Adrenal gland (tissue), 12 donors: ENCODE data around the gene TRIM47. TPM values are rescaled to one million over a fixed set of nuclear protein-coding genes. Genes with fewer than 3 reads are reported as not detected.

Experiments used
- DNase-seq, 7 donors: peaks; one replicate each; pipeline ENCODE4 v3.0.0-alpha.2; 2019 to 2020
- H3K27ac ChIP-seq, 5 donors: fragments of 200-600 bp; sonication (generic) in 4 of 5; 1 replicate in 3 of 5; 2 replicates in 2 of 5; pipeline versions ENCODE4 v1.5.1 to v1.8.0; 2016 to 2020; ENCODE audit warnings: mild to moderate bottlenecking in 1 of 5
- H3K27me3 ChIP-seq: fragments of 200-600 bp; 2 replicates; pipeline ENCODE4 v1.8.0; 2021
- H3K36me3 ChIP-seq, 2 donors: fragments of 200-600 bp; replicated peaks in 1 of 2; 1 replicate in 1 of 2; 2 replicates in 1 of 2; pipeline versions ENCODE4 v1.5.1 to v1.8.0; 2018 to 2022
- H3K4me1 ChIP-seq, 2 donors: fragments of 200-600 bp; replicated peaks in 1 of 2; 1 replicate in 1 of 2; 2 replicates in 1 of 2; pipeline versions ENCODE4 v1.5.1 to v1.8.0; 2018 to 2021
- H3K4me3 ChIP-seq, 4 donors: fragments of 200-600 bp; sonication (generic) in 3 of 4; one replicate each; pipeline ENCODE4 v1.5.1; 2016 to 2018
- H3K9me3 ChIP-seq, 3 donors: fragments of 200-600 bp; sonication (generic) in 1 of 3; replicated peaks in 1 of 3; 1 replicate in 2 of 3; 2 replicates in 1 of 3; pipeline versions ENCODE4 v1.5.1 to v1.8.0; 2016 to 2021
- POLR2A ChIP-seq, 2 donors: fragments of 450-650 bp; IDR thresholded peaks; one replicate each; pipeline ENCODE4 v1.6.1; 2017; ENCODE audit warnings: antibody characterized with exemption in 2 of 2, mild to moderate bottlenecking in 2 of 2, moderate library complexity in 1 of 2
- WGBS, 4 donors: extraction: QIAGEN DNeasy Blood & Tissue Kit in 2 of 4; methylation state at CpG; one replicate each; pipeline versions ENCODE4 v1.1.5 to v1.1.7; 2013 to 2017; 5-methylcytosine and 5-hydroxymethylcytosine counted together
- intact Hi-C, 2 donors: fragments of 100-400 bp; cut with DNase I; formaldehyde crosslinking; loops; one replicate each; pipeline versions ENCODE4 v1.14.1 to v1.15.0; 2022 to 2023
- polyA plus RNA-seq, 3 donors: library from polyadenylated mRNA; stranded (reverse); fragments of 200-250 nt in 2 of 3; fragments of 350-450 nt in 1 of 3; fragmentation: Illumina TruSeq in 1 of 3; extraction: RNeasy Lipid Tissue Mini Kit (QIAGEN cat#74804) in 1 of 3; gene quantifications; one replicate each; pipeline ENCODE4 v1.2.3, GENCODE V29; 2013 to 2014
- total RNA-seq, 9 donors: library from RNA; depleted of rRNA in 4 of 9; stranded (reverse); fragments of >200 nt in 4 of 9; fragments of 120-200 nt in 1 of 9; fragmentation: NEBNext Ultra II Directional in 1 of 9; extraction: Animal tissue kit (Norgen Biotek cat#: 25700) in 1 of 9; gene quantifications; one replicate each; pipeline versions ENCODE4 v1.1.0 to v1.2.4, GENCODE V29; 2013 to 2023
- TF ChIP-seq, protein P1 (sequence below), 6 experiments: fragments of 450-650 bp in 4 of 6; fragments of 200-600 bp in 2 of 6; sonication (generic) in 1 of 6; IDR thresholded peaks; 1 replicate in 5 of 6; 2 replicates in 1 of 6; pipeline versions ENCODE4 v1.5.1 to v1.8.0; 2016 to 2021; ENCODE audit warnings: antibody characterized with exemption in 6 of 6, mild to moderate bottlenecking in 2 of 6, moderate library complexity in 1 of 6
- donor health status: healthy with polysubstance abuse.
- donor health status: Bipolar disorder and iron deficiency.
- donor health status: DM: yes; HTN: yes; CAD: no.
- donor health status: DM: no; HTN: no; CAD: no.
- donor health status: DM: no; HTN: no; CAD: no.
- donor health status: DM: yes; HTN: yes; CAD: no.

TRIM47 gene
- total and polyA plus RNA-seq, 12 donors: 2.8 to 66.1 (median 24.5) TPM

DNA sequence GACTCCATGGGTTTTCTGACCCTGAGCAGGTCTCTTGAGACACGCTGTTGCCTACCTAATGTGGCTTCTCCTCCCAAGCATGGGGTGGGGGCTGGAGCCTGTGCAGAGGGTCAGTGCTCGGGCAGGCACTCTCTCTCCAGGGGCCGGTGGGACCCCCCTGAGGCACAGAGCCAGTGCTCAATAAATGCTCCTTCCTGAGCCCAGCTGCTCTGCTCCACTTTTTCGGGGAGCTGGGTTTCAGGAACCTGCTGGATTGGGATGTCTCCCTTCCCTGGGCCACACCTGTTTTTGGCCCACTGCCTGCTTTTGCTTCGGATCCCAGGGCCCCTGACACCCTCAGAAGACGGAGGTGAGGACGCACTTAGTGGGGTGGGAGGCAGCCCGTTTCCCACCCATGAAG is 19.7 kb upstream of the TRIM47 start:
- Histone ChIP-seq H3K36me3 (peaks cover 0 to 48% of the 10 kb centered on the region in 2 donors), H3K9me3 (no peaks in the 10 kb centered on the region), H3K27me3 (no peaks in the 10 kb centered on the region), H3K4me1 (peaks cover 11 to 23% of the 10 kb centered on the region in 2 donors), H3K27ac (no peak overlapping the region), H3K4me3 (no peak overlapping the region)
- 79 to 92% (median 87%) methylated on average over 5 to 8 of the region's 8 CpGs for WGBS, 4 donors
- intact Hi-C loops: loop anchor here in 1 of 2 donors (10.0 kb wide), 1 partner anchor 123 kb away; a partner anchor contains a TSS
- DNase-seq: peak in 2 of 7 donors; percentile 26 to 56
- TF ChIP-seq, protein P1, sequence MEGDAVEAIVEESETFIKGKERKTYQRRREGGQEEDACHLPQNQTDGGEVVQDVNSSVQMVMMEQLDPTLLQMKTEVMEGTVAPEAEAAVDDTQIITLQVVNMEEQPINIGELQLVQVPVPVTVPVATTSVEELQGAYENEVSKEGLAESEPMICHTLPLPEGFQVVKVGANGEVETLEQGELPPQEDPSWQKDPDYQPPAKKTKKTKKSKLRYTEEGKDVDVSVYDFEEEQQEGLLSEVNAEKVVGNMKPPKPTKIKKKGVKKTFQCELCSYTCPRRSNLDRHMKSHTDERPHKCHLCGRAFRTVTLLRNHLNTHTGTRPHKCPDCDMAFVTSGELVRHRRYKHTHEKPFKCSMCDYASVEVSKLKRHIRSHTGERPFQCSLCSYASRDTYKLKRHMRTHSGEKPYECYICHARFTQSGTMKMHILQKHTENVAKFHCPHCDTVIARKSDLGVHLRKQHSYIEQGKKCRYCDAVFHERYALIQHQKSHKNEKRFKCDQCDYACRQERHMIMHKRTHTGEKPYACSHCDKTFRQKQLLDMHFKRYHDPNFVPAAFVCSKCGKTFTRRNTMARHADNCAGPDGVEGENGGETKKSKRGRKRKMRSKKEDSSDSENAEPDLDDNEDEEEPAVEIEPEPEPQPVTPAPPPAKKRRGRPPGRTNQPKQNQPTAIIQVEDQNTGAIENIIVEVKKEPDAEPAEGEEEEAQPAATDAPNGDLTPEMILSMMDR (IDR thresholded peaks at IDR 0.05): no peak
- TF ChIP-seq POLR2A (IDR thresholded peaks at IDR 0.05): no peak

DNA sequence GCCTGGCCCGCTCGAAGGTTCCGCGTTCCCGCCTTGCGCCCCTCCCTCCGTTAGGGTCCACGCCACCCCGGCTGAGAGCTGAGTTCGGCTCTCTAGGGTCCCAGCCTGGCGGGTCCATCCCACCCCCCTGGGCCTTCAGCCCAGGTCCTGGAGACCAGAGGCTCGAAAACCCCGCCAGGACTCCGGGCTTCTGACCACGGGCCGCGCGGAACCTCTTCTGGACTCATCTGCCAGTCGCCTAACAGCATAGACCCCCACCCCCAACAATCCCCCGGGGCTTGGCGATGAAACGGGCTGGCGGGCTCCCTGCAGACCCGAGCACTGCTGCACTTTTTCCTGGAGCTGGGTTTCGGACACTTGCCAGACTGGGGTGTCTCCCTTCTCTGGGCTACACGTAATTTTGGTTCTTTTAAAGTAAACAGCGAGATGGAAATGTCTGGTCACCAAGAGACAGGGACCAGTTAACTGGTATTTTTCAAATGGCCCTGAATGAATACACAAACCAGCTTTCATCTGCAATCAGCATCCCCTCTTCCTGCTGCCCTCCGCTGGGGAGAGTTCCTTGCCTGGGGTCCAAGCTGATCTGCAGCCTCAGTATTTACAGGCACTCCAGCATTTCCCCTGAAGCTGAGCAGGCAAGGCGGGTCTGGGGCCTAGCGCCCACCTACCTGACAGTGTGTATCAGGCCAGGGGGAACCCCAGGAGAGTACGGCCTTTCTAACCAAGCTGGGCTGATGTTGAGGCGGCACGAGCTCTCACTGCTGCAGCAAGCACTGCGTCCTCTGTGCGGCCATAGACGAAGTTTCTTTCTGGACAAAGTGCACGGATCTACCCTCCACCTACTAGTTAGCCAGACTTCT is 19.0 kb upstream of the TRIM47 start:
- peak in 3 of 7 donors; percentile 27 to 65 (median 31) for DNase-seq

DNA sequence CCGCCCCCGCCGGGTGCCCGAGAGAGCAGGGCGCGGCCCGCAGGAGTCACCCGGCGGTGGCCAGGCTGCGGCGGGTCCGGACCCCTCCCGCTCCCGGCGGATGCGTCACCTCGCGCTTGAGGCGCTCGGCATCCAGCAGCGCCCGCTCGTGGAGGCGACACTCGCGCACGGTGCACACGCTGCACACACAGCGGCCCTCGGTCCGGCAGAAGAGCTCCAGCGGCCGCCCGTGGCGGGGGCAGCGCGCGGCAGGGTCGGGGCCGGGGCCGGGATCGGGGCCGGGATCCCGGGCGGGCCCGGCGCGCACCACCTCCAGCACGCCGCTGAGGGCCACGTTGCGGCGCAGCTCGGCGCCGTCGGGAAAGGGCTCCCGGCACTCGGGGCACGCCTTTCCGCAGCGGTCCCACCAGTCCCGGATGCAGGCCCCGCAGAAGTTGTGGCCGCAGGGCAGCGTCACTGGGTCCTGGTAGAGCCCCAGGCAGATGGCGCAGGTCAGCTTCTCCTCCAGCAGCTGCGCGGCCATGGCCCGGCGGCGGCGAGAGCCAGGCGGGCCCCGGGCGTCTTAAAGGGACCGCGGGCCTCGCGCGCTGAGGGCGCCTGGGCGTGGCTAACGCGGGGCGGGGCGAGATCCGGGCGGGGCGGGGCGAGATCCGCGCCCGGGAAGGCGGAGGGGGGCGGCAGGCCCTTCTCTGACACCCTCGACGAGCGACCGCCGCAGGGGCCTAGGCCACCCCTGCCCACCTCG is 18.2 kb upstream of the TRIM47 start, which contains the start of gene TRIM65:
Gene TRIM65, minus strand, starts transcription at position 537 of the 745 bp plus-strand sequence. Its CDS starts 14 bp downstream, at position 523.
- Histone ChIP-seq H3K36me3 (peaks cover 0 to 39% of the 10 kb centered on the region in 2 donors), H3K9me3 (no peaks in the 10 kb centered on the region), H3K4me3 (peak within 1 kb of the TSS; percentile 29 to 84 (median 64)), H3K27ac (peak within 1 kb of the TSS; percentile 39 to 96 (median 86)), H3K4me1 (peaks cover 11 to 22% of the 10 kb centered on the region in 2 donors), H3K27me3 (no peaks in the 10 kb centered on the region)
- intact Hi-C loops: loop anchor here in 1 of 2 donors (10.0 kb wide), 1 partner anchor 122 kb away; a partner anchor contains a TSS
- peak; percentile 69 to 74 for TF ChIP-seq POLR2A (IDR thresholded peaks at IDR 0.05)
- TF ChIP-seq, protein P1 (IDR thresholded peaks at IDR 0.05): peak in 2 of 6 experiments; percentile 21 to 30
- DNase-seq: peak; percentile 86 to 93 (median 88)
- WGBS, 4 donors: 0 to 1% (median 1%) methylated on average over 4 to 100 of the region's 102 CpGs; no CpG with 5 or more reads in 1 of the 4 donors

More for the DNA sequence above, 19.0 kb upstream of the TRIM47 start:
- Histone ChIP-seq H3K27ac (peak overlapping the region in 4 of 5 donors; percentile 81 to 96 (median 88)), H3K36me3 (peaks cover 0 to 42% of the 10 kb centered on the region in 2 donors), H3K27me3 (no peaks in the 10 kb centered on the region), H3K9me3 (no peaks in the 10 kb centered on the region), H3K4me3 (peak overlapping the region in 2 of 4 donors; percentile 61 to 84), H3K4me1 (peaks cover 11 to 22% of the 10 kb centered on the region in 2 donors)
- no peak for TF ChIP-seq POLR2A (IDR thresholded peaks at IDR 0.05)
- TF ChIP-seq, protein P1 (IDR thresholded peaks at IDR 0.05): no peak
- 52 to 90% (median 68%) methylated on average over 12 to 37 of the region's 37 CpGs for WGBS, 4 donors
- intact Hi-C loops: loop anchor here in 1 of 2 donors (10.0 kb wide), 1 partner anchor 123 kb away; a partner anchor contains a TSS
